Measurements from ENCODE around the gene PRICKLE4. TPM values are rescaled to one million over a fixed set of nuclear protein-coding genes. Genes with fewer than 3 reads are reported as not detected.

PRICKLE4 gene
- total RNA-seq, 1 donor: not detected

DNA sequence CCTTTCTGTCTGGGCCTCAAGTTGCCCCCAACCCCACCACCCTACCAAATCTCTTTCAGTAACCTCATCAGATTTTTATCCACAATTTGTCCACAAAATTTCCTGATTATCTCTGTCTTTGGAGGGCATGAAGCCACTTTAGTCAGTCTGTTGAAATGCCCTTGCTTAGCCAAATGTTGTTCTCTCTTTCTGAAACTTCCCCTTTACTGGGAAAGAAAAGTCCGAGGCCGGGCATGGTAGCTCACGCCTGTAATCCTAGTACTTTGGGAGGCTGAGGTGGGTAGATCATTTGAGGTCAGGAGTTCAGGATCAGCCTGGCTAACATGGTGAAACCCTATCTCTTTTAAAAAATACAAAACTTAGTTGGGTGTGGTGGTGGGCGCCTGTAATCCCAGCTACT, 40.7 kb downstream of the PRICKLE4 start:
- DNase-seq (ENCODE audit: insufficient read length, low spot score, missing footprints): no peak
- Histone ChIP-seq H3K4me1 (ENCODE audit: insufficient read depth, low read length) (peaks cover 23% of the 10 kb centered on the region), H2AFZ (ENCODE audit: low read length) (no peak overlapping the region), H3K27ac (ENCODE audit: low read depth, low read length) (no peak overlapping the region), H3K27me3 (ENCODE audit: insufficient read depth, low read length) (no peaks in the 10 kb centered on the region), H3K4me2 (ENCODE audit: insufficient read depth, low read length) (no peak overlapping the region), H3K36me3 (ENCODE audit: insufficient read depth, low read length) (no peaks in the 10 kb centered on the region), H3K79me2 (ENCODE audit: insufficient read depth, low read length) (no peaks in the 10 kb centered on the region), H3K9me3 (ENCODE audit: low read depth, low read length) (no peaks in the 10 kb centered on the region), H4K20me1 (ENCODE audit: insufficient read depth, low read length) (no peaks in the 10 kb centered on the region), H3K4me3 (ENCODE audit: insufficient read depth, low read length) (no peak overlapping the region)
- no peak for TF ChIP-seq CTCF (IDR thresholded peaks at IDR 0.05; ENCODE audit: extremely low read depth, low read depth, low read length)

GRCh38 chr6:41822021-41822420, 41.4 kb downstream of the PRICKLE4 start:
- no peak overlapping the region for H2AFZ ChIP-seq (ENCODE audit: low read length)

DNA sequence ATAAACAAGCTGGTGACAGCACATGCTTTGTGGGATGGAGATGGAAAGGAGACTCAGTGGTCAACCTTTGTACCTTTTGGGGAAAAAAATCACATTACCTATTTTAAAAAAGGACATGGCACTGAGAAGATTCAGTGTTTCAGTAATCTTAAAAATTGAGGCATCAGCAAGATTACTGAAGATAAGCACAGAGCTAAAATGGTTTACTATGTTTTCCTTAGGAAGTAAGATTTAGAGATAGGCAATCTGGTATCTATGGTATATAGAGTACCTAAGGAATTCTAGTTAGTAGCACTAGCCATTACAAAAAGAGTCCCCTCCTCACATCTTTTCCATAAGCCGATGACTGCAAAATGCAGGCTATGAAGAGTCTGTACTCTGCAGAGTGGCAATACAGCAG, 42.6 kb downstream of the PRICKLE4 start:
- Histone ChIP-seq H3K4me2 (ENCODE audit: insufficient read depth, low read length) (no peak overlapping the region), H3K27me3 (ENCODE audit: insufficient read depth, low read length) (no peaks in the 10 kb centered on the region), H3K4me3 (ENCODE audit: insufficient read depth, low read length) (no peak overlapping the region), H3K79me2 (ENCODE audit: insufficient read depth, low read length) (no peaks in the 10 kb centered on the region), H3K4me1 (ENCODE audit: insufficient read depth, low read length) (peaks cover 23% of the 10 kb centered on the region), H2AFZ (ENCODE audit: low read length) (no peak overlapping the region), H3K9me3 (ENCODE audit: low read depth, low read length) (no peaks in the 10 kb centered on the region), H4K20me1 (ENCODE audit: insufficient read depth, low read length) (no peaks in the 10 kb centered on the region), H3K36me3 (ENCODE audit: insufficient read depth, low read length) (no peaks in the 10 kb centered on the region), H3K27ac (ENCODE audit: low read depth, low read length) (no peak overlapping the region)
- no peak for DNase-seq (ENCODE audit: insufficient read length, low spot score, missing footprints)
- no peak for TF ChIP-seq CTCF (IDR thresholded peaks at IDR 0.05; ENCODE audit: extremely low read depth, low read depth, low read length)

More at GRCh38 chr6:41822021-41822420, 41.4 kb downstream of the PRICKLE4 start:
- H3K4me3 ChIP-seq (ENCODE audit: insufficient read depth, low read length): no peak overlapping the region
- no peak for TF ChIP-seq CTCF (IDR thresholded peaks at IDR 0.05; ENCODE audit: extremely low read depth, low read depth, low read length)
- H3K79me2 ChIP-seq (ENCODE audit: insufficient read depth, low read length): no peaks in the 10 kb centered on the region
- H3K4me1 ChIP-seq (ENCODE audit: insufficient read depth, low read length): peaks cover 23% of the 10 kb centered on the region
- no peaks in the 10 kb centered on the region for H3K9me3 ChIP-seq (ENCODE audit: low read depth, low read length)
- H4K20me1 ChIP-seq (ENCODE audit: insufficient read depth, low read length): no peaks in the 10 kb centered on the region
- no peaks in the 10 kb centered on the region for H3K36me3 ChIP-seq (ENCODE audit: insufficient read depth, low read length)
- H3K4me2 ChIP-seq (ENCODE audit: insufficient read depth, low read length): no peak overlapping the region
- H3K27ac ChIP-seq (ENCODE audit: low read depth, low read length): no peak overlapping the region
- no peaks in the 10 kb centered on the region for H3K27me3 ChIP-seq (ENCODE audit: insufficient read depth, low read length)
- no peak for DNase-seq (ENCODE audit: insufficient read length, low spot score, missing footprints)

GRCh38 chr6:41824571-41825569, 44.3 kb downstream of the PRICKLE4 start:
- H3K4me1 ChIP-seq (ENCODE audit: insufficient read depth, low read length): peaks cover 23% of the 10 kb centered on the region
- no peak overlapping the region for H3K27ac ChIP-seq (ENCODE audit: low read depth, low read length)
- peak; percentile 67 for DNase-seq (ENCODE audit: insufficient read length, low spot score, missing footprints)
- peak overlapping the region; percentile 4 for H3K4me2 ChIP-seq (ENCODE audit: insufficient read depth, low read length)
- no peaks in the 10 kb centered on the region for H4K20me1 ChIP-seq (ENCODE audit: insufficient read depth, low read length)
- H2AFZ ChIP-seq (ENCODE audit: low read length): no peak overlapping the region
- no peak overlapping the region for H3K4me3 ChIP-seq (ENCODE audit: insufficient read depth, low read length)
- H3K9me3 ChIP-seq (ENCODE audit: low read depth, low read length): no peaks in the 10 kb centered on the region
- no peaks in the 10 kb centered on the region for H3K79me2 ChIP-seq (ENCODE audit: insufficient read depth, low read length)
- H3K27me3 ChIP-seq (ENCODE audit: insufficient read depth, low read length): no peaks in the 10 kb centered on the region
- H3K36me3 ChIP-seq (ENCODE audit: insufficient read depth, low read length): no peaks in the 10 kb centered on the region
- TF ChIP-seq CTCF (IDR thresholded peaks at IDR 0.05; ENCODE audit: extremely low read depth, low read depth, low read length): no peak
